Chondrocyte (in vitro differentiated cells): ENCODE data around the gene USP34. TPM values are rescaled to one million over a fixed set of nuclear protein-coding genes. Genes with fewer than 3 reads are reported as not detected.
"Not testable (repeated sequence)": the region's sequence is repeated elsewhere in the genome, so short reads cannot be mapped to it uniquely, and the experiment has no call there.

Experiments used
- DNase-seq: peaks from one replicate; pipeline ENCODE4 v3.0.0; 2021; ENCODE audit warnings: mixed read lengths, low spot score
- H3K27ac Mint-ChIP-seq: one replicate; pipeline ENCODE4 v1.8.0; 2021; ENCODE audit warnings: mild to moderate bottlenecking, moderate library complexity, mixed read lengths; ENCODE audit not compliant: unreplicated experiment
- H3K27me3 Mint-ChIP-seq: 2 replicates; pipeline ENCODE4 v1.8.0; 2021; ENCODE audit warnings: low read depth, mixed read lengths
- H3K36me3 Mint-ChIP-seq: 2 replicates; pipeline ENCODE4 v1.8.0; 2021; ENCODE audit warnings: low read depth, mixed read lengths
- H3K4me1 Mint-ChIP-seq: 2 replicates; pipeline ENCODE4 v1.8.0; 2021; ENCODE audit warnings: low read depth, mild to moderate bottlenecking, mixed read lengths
- H3K4me3 Mint-ChIP-seq: one replicate; pipeline ENCODE4 v1.8.0; 2021; ENCODE audit warnings: mild to moderate bottlenecking, moderate library complexity, mixed read lengths; ENCODE audit not compliant: unreplicated experiment
- H3K9me3 Mint-ChIP-seq: 2 replicates; pipeline ENCODE4 v1.8.0; 2021; ENCODE audit warnings: low read depth, mixed read lengths
- CTCF ChIP-seq: fragments of 200-600 bp; sonication (generic); IDR thresholded peaks from 2 replicates; pipeline ENCODE4 v1.5.0; 2021; ENCODE audit warnings: antibody characterized with exemption, mild to moderate bottlenecking, moderate library complexity
- total RNA-seq: library from RNA; stranded (reverse); gene quantifications from 3 replicates; pipeline ENCODE4 v1.2.1, GENCODE V29; 2021

Gene USP34
- total RNA-seq, 1 donor from 2014 or later = 104 TPM

DNA sequence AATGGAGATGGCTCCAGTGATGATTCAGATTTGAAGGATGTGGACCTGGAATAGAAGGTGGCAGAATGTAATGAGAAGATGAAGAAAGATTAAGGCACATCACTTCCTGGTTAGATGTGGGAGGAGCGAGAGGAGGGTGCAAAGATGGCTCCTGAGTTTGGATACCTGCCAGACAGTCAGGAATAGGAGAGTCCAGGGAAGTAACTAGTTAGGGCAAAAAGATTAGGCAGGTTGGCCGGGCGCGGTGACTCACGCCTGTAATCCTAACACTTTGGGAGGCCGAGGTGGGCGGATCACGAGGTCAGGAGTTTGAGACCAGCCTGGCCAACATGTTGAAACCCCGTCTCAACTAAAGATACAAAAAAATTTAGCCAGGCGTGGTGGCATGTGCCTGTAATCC, 303.3 kb downstream of the USP34 start:
- H3K4me3 Mint-ChIP-seq = no peak overlapping the region
- no peaks in the 10 kb centered on the region for H3K4me1 Mint-ChIP-seq
- no peak overlapping the region for H3K27ac Mint-ChIP-seq
- DNase-seq = no peak
- no peak for TF ChIP-seq CTCF
- H3K9me3 Mint-ChIP-seq = no peaks in the 10 kb centered on the region
- H3K36me3 Mint-ChIP-seq = peaks cover 19% of the 10 kb centered on the region
- H3K27me3 Mint-ChIP-seq = no peaks in the 10 kb centered on the region

DNA sequence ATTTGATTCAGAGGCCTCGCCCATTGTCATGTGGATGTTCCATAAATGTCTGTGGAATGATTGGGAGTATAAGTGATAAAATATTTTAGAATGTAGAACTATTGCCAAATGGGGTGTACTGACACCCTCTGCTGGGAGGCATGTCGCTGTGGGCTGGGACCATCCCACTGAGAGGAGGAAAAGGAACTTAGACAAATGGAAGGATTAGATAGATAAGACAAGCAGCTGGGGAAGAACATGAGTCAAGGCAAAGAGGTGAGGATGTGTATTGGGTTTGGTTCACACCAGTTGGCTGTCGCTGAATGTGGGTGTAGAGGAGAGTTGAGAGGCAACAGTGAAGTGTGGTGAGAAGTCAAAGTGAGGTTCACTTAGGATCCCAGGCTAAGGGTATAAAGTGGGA, 304.9 kb downstream of the USP34 start:
- no peak for DNase-seq
- Mint-ChIP-seq H3K4me1 (no peaks in the 10 kb centered on the region), H3K27ac (no peak overlapping the region), H3K9me3 (peaks cover 3% of the 10 kb centered on the region), H3K36me3 (peaks cover 24% of the 10 kb centered on the region), H3K27me3 (no peaks in the 10 kb centered on the region), H3K4me3 (no peak overlapping the region)
- TF ChIP-seq CTCF = no peak

DNA sequence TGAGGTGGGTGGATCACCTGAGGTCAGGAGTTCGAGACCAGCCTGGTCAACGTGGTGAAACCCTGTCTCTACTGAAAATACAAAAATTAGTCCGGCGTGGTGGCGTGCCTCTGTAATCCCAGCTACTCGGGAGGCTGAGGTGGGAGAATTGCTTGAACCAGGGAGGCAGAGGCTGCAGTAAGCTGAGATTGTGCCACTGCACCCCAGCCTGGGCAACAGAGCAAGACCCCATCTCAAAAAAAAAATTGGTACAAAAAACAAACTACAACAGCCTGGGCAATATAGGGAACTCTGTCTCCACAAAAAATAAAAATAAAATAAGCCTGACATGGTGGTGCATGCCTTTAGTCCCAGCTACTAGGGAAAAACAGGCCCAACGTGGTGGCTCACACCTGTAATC, 305.8 kb downstream of the USP34 start:
- H3K4me1 Mint-ChIP-seq, H3K9me3 Mint-ChIP-seq, H3K4me3 Mint-ChIP-seq, H3K27me3 Mint-ChIP-seq, DNase-seq, H3K27ac Mint-ChIP-seq: not testable (repeated sequence)
- peaks cover 25% of the 10 kb centered on the region for H3K36me3 Mint-ChIP-seq

GRCh38 chr2:61162721-61163120, 308.2 kb downstream of the USP34 start:
- no peak for TF ChIP-seq CTCF
- Mint-ChIP-seq H3K4me3 (no peak overlapping the region), H3K9me3 (peaks cover 10% of the 10 kb centered on the region), H3K4me1 (no peaks in the 10 kb centered on the region), H3K36me3 (peaks cover 33% of the 10 kb centered on the region), H3K27ac (no peak overlapping the region), H3K27me3 (no peaks in the 10 kb centered on the region)
- no peak for DNase-seq

GRCh38 chr2:61161888-61162287, 309.0 kb downstream of the USP34 start, which contains the start of gene C2orf74:
Gene C2orf74 (plus strand): TSS chr2:61162188. CDS start chr2:61162515, 327 bp downstream.
- no peak for DNase-seq
- no peak for TF ChIP-seq CTCF
- no peak within 1 kb of the TSS for H3K4me3 Mint-ChIP-seq
- H3K27ac Mint-ChIP-seq = no peak within 1 kb of the TSS
- peaks cover 29% of the 10 kb centered on the region for H3K36me3 Mint-ChIP-seq
- H3K9me3 Mint-ChIP-seq = peaks cover 10% of the 10 kb centered on the region
- H3K4me1 Mint-ChIP-seq = no peaks in the 10 kb centered on the region
- no peaks in the 10 kb centered on the region for H3K27me3 Mint-ChIP-seq

DNA sequence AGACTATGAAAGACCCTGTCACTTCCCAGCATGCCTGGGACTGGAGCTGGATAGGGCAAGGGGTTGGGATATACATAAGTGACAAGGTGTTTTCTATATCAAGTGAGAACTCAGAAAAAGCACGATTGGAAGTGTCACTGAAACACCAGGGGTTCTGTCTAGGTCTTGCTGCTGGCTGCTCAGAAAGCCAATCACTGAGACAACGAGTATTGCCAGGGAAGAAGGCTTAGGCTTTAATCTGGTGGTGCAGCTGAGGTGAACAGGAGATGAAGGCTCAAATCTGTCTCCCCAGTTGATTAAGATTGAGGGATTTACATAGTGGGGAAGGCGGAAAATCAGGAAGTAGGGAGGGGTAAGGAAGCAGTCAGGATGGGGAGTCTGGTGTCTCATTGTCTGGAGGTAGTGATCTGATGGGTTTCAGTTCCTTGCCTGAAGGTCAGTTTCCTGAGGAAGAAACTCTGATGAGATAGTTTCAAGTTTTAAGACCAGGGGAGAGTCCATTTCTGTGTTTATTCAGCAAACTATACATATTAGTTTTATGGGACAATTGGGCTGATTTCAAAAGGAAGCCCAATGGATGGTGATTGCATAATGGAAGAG, 312.4 kb downstream of the USP34 start:
- TF ChIP-seq CTCF = no peak
- Mint-ChIP-seq H3K36me3 (peaks cover 18% of the 10 kb centered on the region), H3K9me3 (peaks cover 10% of the 10 kb centered on the region), H3K4me1 (no peaks in the 10 kb centered on the region), H3K27ac (no peak overlapping the region), H3K27me3 (no peaks in the 10 kb centered on the region), H3K4me3 (no peak overlapping the region)
- no peak for DNase-seq
